Fibroblast of mammary gland (primary cell): Measurements from ENCODE around the gene YIPF6.
A peak's percentile ranks its signal among the peaks of the same experiment; 100 is the strongest.
"Not testable (repeated sequence)": the region's sequence is repeated elsewhere in the genome, so short reads cannot be mapped to it uniquely, and the experiment has no call there.

ENCODE experiments used
- DNase-seq: peaks from one replicate; pipeline ENCODE4 v3.0.0-alpha.2; 2010; ENCODE audit warnings: low read depth
- H3K4me3 ChIP-seq: 2 replicates; pipeline ENCODE4 v1.5.1; 2011; ENCODE audit warnings: low read depth, mild to moderate bottlenecking, low read length, moderate library complexity; ENCODE audit not compliant: control insufficient read depth
- CTCF ChIP-seq: conservative IDR thresholded peaks from 2 replicates; pipeline ENCODE4 v1.5.1; 2011; ENCODE audit warnings: low read depth, low read length, inconsistent platforms; ENCODE audit not compliant: control insufficient read depth, insufficient read depth

The YIPF6 gene

GRCh38 chrX:68488657-68489056 is 10.2 kb upstream of the YIPF6 start:
- no peak overlapping the region for H3K4me3 ChIP-seq
- DNase-seq, result no peak
- TF ChIP-seq CTCF, result no peak

- H3K4me3 ChIP-seq, result no peak overlapping the region
- DNase-seq, result peak; percentile 26
- TF ChIP-seq CTCF, result peak; percentile 42
Measured at GRCh38 chrX:68490644-68491043, 8.2 kb upstream of the YIPF6 start.

GRCh38 chrX:68492583-68492982 is 6.3 kb upstream of the YIPF6 start:
- no peak overlapping the region for H3K4me3 ChIP-seq
- TF ChIP-seq CTCF, result no peak
- DNase-seq, result no peak

GRCh38 chrX:68493776-68494175 is 5.1 kb upstream of the YIPF6 start:
- DNase-seq, H3K4me3 ChIP-seq: not testable (repeated sequence)

- peak; percentile 8 for DNase-seq
- peak overlapping the region; percentile 69 for H3K4me3 ChIP-seq
- TF ChIP-seq CTCF, result no peak
Measured at GRCh38 chrX:68498044-68498507, 775 bp upstream of the YIPF6 start.

- DNase-seq, result no peak
- H3K4me3 ChIP-seq, result peak overlapping the region; percentile 69
- TF ChIP-seq CTCF, result no peak
Measured at GRCh38 chrX:68499543-68500504, 973 bp downstream of the YIPF6 start.

- DNase-seq, result peak; percentile 92
- no peak overlapping the region for H3K4me3 ChIP-seq
- TF ChIP-seq CTCF, result no peak
Measured at GRCh38 chrX:68503836-68504636, 5.2 kb downstream of the YIPF6 start.
